Bronchial epithelial cell (primary cell): ENCODE measurements around the gene CHCHD6. TPM values are rescaled to one million over a fixed set of nuclear protein-coding genes. Genes with fewer than 3 reads are reported as not detected.
A peak's percentile ranks its signal among the peaks of the same experiment; 100 is the strongest.

Experiments
- DNase-seq: peaks from one replicate; pipeline ENCODE4 v3.0.0-alpha.2; 2010; ENCODE audit warnings: low read depth
- FAIRE-seq: peaks from 2 replicates; lab custom pipeline; 2011; peaks lifted over from hg19 to GRCh38; lab: Jason Lieb, UNC
- H3K27me3 ChIP-seq: 2 replicates; pipeline ENCODE4 v1.5.1; 2011; ENCODE audit warnings: low read length; ENCODE audit not compliant: control insufficient read depth, insufficient read depth
- H3K36me3 ChIP-seq: 2 replicates; pipeline ENCODE4 v1.5.1; 2011; ENCODE audit warnings: low read length; ENCODE audit not compliant: control insufficient read depth, insufficient read depth
- H3K4me3 ChIP-seq: 2 replicates; pipeline ENCODE4 v1.5.1; 2011; ENCODE audit warnings: mild to moderate bottlenecking, low read depth, low read length, control low read depth
- CTCF ChIP-seq: IDR thresholded peaks from 2 replicates; pipeline ENCODE4 v1.5.1; 2011; ENCODE audit warnings: mild to moderate bottlenecking, moderate library complexity, low read length, control low read depth, inconsistent platforms; ENCODE audit not compliant: insufficient read depth, severe bottlenecking
- total RNA-seq: library from RNA; depleted of rRNA; stranded (reverse); fragments of >200 nt; gene quantifications from 2 replicates; pipeline ENCODE4 v1.2.1, GENCODE V29; 2014

The CHCHD6 gene
- total RNA-seq, 1 donor from 2014 or later, result 25.5 TPM

GRCh38 chr3:126999383-126999782, 295.3 kb downstream of the CHCHD6 start:
- Histone ChIP-seq H3K27me3 (no peaks in the 10 kb centered on the region), H3K4me3 (no peak overlapping the region), H3K36me3 (peaks cover 18% of the 10 kb centered on the region)
- FAIRE-seq (no peak), DNase-seq (no peak)
- no peak for TF ChIP-seq CTCF

- no peak for TF ChIP-seq CTCF
- Histone ChIP-seq H3K27me3 (no peaks in the 10 kb centered on the region), H3K4me3 (no peak overlapping the region), H3K36me3 (peaks cover 21% of the 10 kb centered on the region)
- FAIRE-seq (no peak), DNase-seq (no peak)
These were observed 296.1 kb downstream of the CHCHD6 start for GRCh38 chr3:127000119-127000518.

- no peak for TF ChIP-seq CTCF
- no peak overlapping the region for H3K4me3 ChIP-seq
- no peaks in the 10 kb centered on the region for H3K27me3 ChIP-seq
- peaks cover 20% of the 10 kb centered on the region for H3K36me3 ChIP-seq
- FAIRE-seq, result no peak
- DNase-seq, result no peak
These were observed 296.7 kb downstream of the CHCHD6 start for GRCh38 chr3:127000761-127001160.

GRCh38 chr3:127001486-127002194, 297.6 kb downstream of the CHCHD6 start:
- no peak for DNase-seq
- no peak for FAIRE-seq
- H3K27me3 ChIP-seq, result no peaks in the 10 kb centered on the region
- TF ChIP-seq CTCF, result no peak
- H3K4me3 ChIP-seq, result no peak overlapping the region
- H3K36me3 ChIP-seq, result peaks cover 21% of the 10 kb centered on the region

GRCh38 chr3:127002195-127003174, 298.4 kb downstream of the CHCHD6 start:
- peak; percentile 72 for TF ChIP-seq CTCF
- Histone ChIP-seq H3K36me3 (peaks cover 24% of the 10 kb centered on the region), H3K4me3 (no peak overlapping the region), H3K27me3 (no peaks in the 10 kb centered on the region)
- DNase-seq (peak; percentile 72), FAIRE-seq (no peak)
